Measurements from ENCODE around the gene ZRANB1. TPM values are rescaled to one million over a fixed set of nuclear protein-coding genes. Genes with fewer than 3 reads are reported as not detected.

ZRANB1 gene
- total and polyA plus RNA-seq, 2 experiments from 2014 or later = 6.6 to 21.9 TPM

DNA sequence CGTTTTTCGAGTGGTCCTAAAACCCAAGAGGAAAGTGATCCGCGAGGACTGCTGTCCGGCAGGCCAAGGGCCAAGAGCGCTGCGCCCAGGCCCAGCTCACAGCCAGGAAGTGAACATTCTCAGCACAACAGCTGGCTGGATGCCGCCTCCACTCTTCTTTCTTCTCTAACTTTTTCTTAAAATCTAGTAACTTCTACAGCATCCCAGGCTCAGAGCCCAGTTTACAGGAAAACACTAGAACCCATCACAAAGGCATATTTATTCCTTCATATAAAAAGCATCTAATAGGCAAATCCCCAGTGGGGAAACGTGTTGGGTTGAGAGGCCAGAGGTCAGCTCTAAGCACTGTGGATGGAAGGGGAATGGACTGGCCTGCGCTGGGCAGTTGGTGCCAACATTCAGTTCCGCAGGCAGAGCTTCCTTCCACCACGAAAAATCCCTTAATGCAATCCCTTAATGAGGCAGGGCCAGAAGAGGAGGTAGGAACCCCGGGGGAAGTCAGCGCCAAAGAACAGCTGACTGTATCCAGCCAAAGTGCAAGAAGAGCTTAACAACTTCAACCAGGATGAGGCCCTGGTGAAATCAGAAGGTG lies 74.8 kb downstream of the ZRANB1 start:
- no peak for TF ChIP-seq EZH2phosphoT487 (IDR thresholded peaks at IDR 0.05; ENCODE audit: insufficient read depth, low read depth)
- TF ChIP-seq EZH2 (IDR thresholded peaks at IDR 0.05; ENCODE audit: insufficient read depth, poor library complexity, severe bottlenecking) = no peak
- Histone ChIP-seq H4K20me1 (ENCODE audit: insufficient read depth) (peaks cover 7% of the 10 kb centered on the region; the same call in 1 of the 2 replicates), H3K9me3 (ENCODE audit: low read depth) (no peaks in the 10 kb centered on the region), H3K27ac (no peak overlapping the region), H3F3A (ENCODE audit: insufficient read depth) (no peaks in the 10 kb centered on the region), H3K9ac (no peak overlapping the region), H3K79me2 (ENCODE audit: insufficient read depth) (peaks cover 100% of the 10 kb centered on the region), H3K4me2 (ENCODE audit: unreplicated experiment) (no peak overlapping the region), H2AFZ (no peak overlapping the region), H3K4me3 (no peak overlapping the region), H3K36me3 (ENCODE audit: low read depth) (0 out of 2 replicates have a peak, but pooled peaks cover 4% of the 10 kb centered on the region), H3K27me3 (replicated peaks; ENCODE audit: insufficient read depth) (no peaks in the 10 kb centered on the region), H3K4me1 (ENCODE audit: insufficient read depth) (no peaks in the 10 kb centered on the region), H3K9me2 (ENCODE audit: insufficient read depth) (no peaks in the 10 kb centered on the region)
- no peak for DNase-seq
- in situ Hi-C loops (cut with MboI) = no loop called here
- WGBS, 2 experiments (ENCODE audit: low coverage in 1 of 2, low lambda C conversion rate in 2 of 2, missing lambda C conversion rate in 2 of 2) = 85 to 87% methylated on average over 14 of the region's 14 CpGs

GRCh38 chr10:125017547-125018298 lies 75.8 kb downstream of the ZRANB1 start:
- no peaks in the 10 kb centered on the region for H3K9me2 ChIP-seq (ENCODE audit: insufficient read depth)
- no peaks in the 10 kb centered on the region for H3F3A ChIP-seq (ENCODE audit: insufficient read depth)
- H3K79me2 ChIP-seq (ENCODE audit: insufficient read depth) = peaks cover 100% of the 10 kb centered on the region
- no peak for DNase-seq
- no peak for TF ChIP-seq EZH2 (IDR thresholded peaks at IDR 0.05; ENCODE audit: insufficient read depth, poor library complexity, severe bottlenecking)
- no peak overlapping the region for H3K4me2 ChIP-seq (ENCODE audit: unreplicated experiment)
- no peaks in the 10 kb centered on the region for H3K4me1 ChIP-seq (ENCODE audit: insufficient read depth)
- WGBS, 2 experiments (ENCODE audit: low coverage in 1 of 2, low lambda C conversion rate in 2 of 2, missing lambda C conversion rate in 2 of 2) = 94 to 95% methylated on average over 11 to 12 of the region's 12 CpGs
- H3K36me3 ChIP-seq (ENCODE audit: low read depth) = 0 out of 2 replicates have a peak, but pooled peaks cover 4% of the 10 kb centered on the region
- no peak overlapping the region for H3K27ac ChIP-seq
- H3K27me3 ChIP-seq (replicated peaks; ENCODE audit: insufficient read depth) = no peaks in the 10 kb centered on the region
- no peak overlapping the region for H2AFZ ChIP-seq
- no peaks in the 10 kb centered on the region for H3K9me3 ChIP-seq (ENCODE audit: low read depth)
- in situ Hi-C loops (cut with MboI) = no loop called here
- no peak overlapping the region for H3K4me3 ChIP-seq
- H3K9ac ChIP-seq = no peak overlapping the region
- H4K20me1 ChIP-seq (ENCODE audit: insufficient read depth) = peaks cover 7% of the 10 kb centered on the region; the same call in 1 of the 2 replicates

GRCh38 chr10:125018576-125019143 lies 76.7 kb downstream of the ZRANB1 start:
- Histone ChIP-seq H4K20me1 (ENCODE audit: insufficient read depth) (peaks cover 7% of the 10 kb centered on the region; the same call in 1 of the 2 replicates), H3K79me2 (ENCODE audit: insufficient read depth) (peaks cover 100% of the 10 kb centered on the region), H3K9ac (no peak overlapping the region)

GRCh38 chr10:125020386-125020785 lies 78.5 kb downstream of the ZRANB1 start:
- no peak overlapping the region for H3K4me3 ChIP-seq
- H3K4me2 ChIP-seq (ENCODE audit: unreplicated experiment) = no peak overlapping the region
- no peaks in the 10 kb centered on the region for H3F3A ChIP-seq (ENCODE audit: insufficient read depth)
- H3K27ac ChIP-seq = no peak overlapping the region
- in situ Hi-C loops (cut with MboI) = no loop called here
- peaks cover 100% of the 10 kb centered on the region for H3K79me2 ChIP-seq (ENCODE audit: insufficient read depth)
- DNase-seq = no peak
- H3K9me3 ChIP-seq (ENCODE audit: low read depth) = no peaks in the 10 kb centered on the region
- no peak for TF ChIP-seq EZH2 (IDR thresholded peaks at IDR 0.05; ENCODE audit: insufficient read depth, poor library complexity, severe bottlenecking)
- TF ChIP-seq EZH2phosphoT487 (IDR thresholded peaks at IDR 0.05; ENCODE audit: insufficient read depth, low read depth) = no peak
- H3K27me3 ChIP-seq (replicated peaks; ENCODE audit: insufficient read depth) = no peaks in the 10 kb centered on the region
- no peaks in the 10 kb centered on the region for H3K9me2 ChIP-seq (ENCODE audit: insufficient read depth)
- H3K36me3 ChIP-seq (ENCODE audit: low read depth) = 0 out of 2 replicates have a peak, but pooled peaks cover 4% of the 10 kb centered on the region
- 98 to 99% methylated on average over 17 of the region's 17 CpGs for WGBS, 2 experiments (ENCODE audit: low coverage in 1 of 2, low lambda C conversion rate in 2 of 2, missing lambda C conversion rate in 2 of 2)
- H3K9ac ChIP-seq = no peak overlapping the region
- H4K20me1 ChIP-seq (ENCODE audit: insufficient read depth) = peaks cover 10% of the 10 kb centered on the region; the same call in 1 of the 2 replicates
- peaks cover 5% of the 10 kb centered on the region; the same call in 1 of the 2 replicates for H3K4me1 ChIP-seq (ENCODE audit: insufficient read depth)
- no peak overlapping the region for H2AFZ ChIP-seq

More at GRCh38 chr10:125018576-125019143, 76.7 kb downstream of the ZRANB1 start:
- no peak for DNase-seq
- WGBS, 2 experiments (ENCODE audit: low coverage in 1 of 2, low lambda C conversion rate in 2 of 2, missing lambda C conversion rate in 2 of 2) = 96 to 97% methylated on average over 9 of the region's 9 CpGs
- Histone ChIP-seq H3K4me1 (ENCODE audit: insufficient read depth) (no peaks in the 10 kb centered on the region), H3K4me3 (no peak overlapping the region), H3K4me2 (ENCODE audit: unreplicated experiment) (no peak overlapping the region), H3K27me3 (replicated peaks; ENCODE audit: insufficient read depth) (no peaks in the 10 kb centered on the region), H3F3A (ENCODE audit: insufficient read depth) (no peaks in the 10 kb centered on the region), H2AFZ (no peak overlapping the region), H3K9me2 (ENCODE audit: insufficient read depth) (no peaks in the 10 kb centered on the region), H3K36me3 (ENCODE audit: low read depth) (0 out of 2 replicates have a peak, but pooled peaks cover 4% of the 10 kb centered on the region), H3K9me3 (ENCODE audit: low read depth) (no peaks in the 10 kb centered on the region), H3K27ac (no peak overlapping the region)
- TF ChIP-seq EZH2 (IDR thresholded peaks at IDR 0.05; ENCODE audit: insufficient read depth, poor library complexity, severe bottlenecking) = no peak
- no peak for TF ChIP-seq EZH2phosphoT487 (IDR thresholded peaks at IDR 0.05; ENCODE audit: insufficient read depth, low read depth)
- in situ Hi-C loops (cut with MboI) = no loop called here

All from GM23248 (cell line).